ENCODE data around the gene DCTN4.

DCTN4 gene

DNA sequence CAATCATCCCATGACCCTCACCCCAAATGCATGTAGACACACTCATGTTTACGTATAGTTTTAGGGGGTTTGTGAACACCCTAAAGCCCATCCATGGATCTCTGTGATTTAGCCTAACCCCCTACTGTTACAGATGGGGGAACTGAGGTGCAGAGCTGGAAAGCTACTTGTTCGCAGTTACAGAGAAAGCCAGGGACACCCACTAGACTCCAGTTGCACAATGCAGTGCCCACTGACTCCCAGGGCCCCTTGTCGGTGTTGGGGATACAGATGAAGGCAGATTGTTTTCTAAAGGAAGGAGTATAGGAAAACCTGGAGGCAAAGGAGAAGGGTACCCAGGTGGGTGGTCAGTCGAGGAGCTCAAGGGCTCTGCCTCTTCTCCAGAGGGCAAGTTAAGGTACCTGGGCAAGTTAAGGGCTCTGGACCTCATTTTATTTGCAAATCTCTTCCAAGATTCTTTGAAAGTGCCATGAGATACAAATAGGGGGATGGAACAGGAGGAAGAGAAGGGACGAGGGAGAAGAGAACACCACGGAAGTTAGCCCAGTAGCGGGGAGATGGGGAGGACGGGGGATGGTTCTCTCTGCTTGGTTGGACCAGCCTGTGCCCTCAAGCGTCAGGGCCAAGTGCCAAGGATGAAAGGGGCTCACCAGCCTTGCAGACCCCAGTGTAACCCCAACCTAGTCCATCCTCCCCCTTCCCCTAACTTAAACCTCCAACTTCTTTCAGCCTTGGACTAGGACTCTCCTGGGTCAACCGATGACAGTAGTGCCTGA lies 96.8 kb downstream of the DCTN4 start:
- H3K4me3 ChIP-seq (ENCODE audit: low read depth, low read length): no peak overlapping the region
- DNase-seq (ENCODE audit: low read depth): no peak
- TF ChIP-seq, protein P1, sequence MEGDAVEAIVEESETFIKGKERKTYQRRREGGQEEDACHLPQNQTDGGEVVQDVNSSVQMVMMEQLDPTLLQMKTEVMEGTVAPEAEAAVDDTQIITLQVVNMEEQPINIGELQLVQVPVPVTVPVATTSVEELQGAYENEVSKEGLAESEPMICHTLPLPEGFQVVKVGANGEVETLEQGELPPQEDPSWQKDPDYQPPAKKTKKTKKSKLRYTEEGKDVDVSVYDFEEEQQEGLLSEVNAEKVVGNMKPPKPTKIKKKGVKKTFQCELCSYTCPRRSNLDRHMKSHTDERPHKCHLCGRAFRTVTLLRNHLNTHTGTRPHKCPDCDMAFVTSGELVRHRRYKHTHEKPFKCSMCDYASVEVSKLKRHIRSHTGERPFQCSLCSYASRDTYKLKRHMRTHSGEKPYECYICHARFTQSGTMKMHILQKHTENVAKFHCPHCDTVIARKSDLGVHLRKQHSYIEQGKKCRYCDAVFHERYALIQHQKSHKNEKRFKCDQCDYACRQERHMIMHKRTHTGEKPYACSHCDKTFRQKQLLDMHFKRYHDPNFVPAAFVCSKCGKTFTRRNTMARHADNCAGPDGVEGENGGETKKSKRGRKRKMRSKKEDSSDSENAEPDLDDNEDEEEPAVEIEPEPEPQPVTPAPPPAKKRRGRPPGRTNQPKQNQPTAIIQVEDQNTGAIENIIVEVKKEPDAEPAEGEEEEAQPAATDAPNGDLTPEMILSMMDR (IDR thresholded peaks at IDR 0.05; ENCODE audit: low read depth, low read length, missing control alignments): no peak

DNA sequence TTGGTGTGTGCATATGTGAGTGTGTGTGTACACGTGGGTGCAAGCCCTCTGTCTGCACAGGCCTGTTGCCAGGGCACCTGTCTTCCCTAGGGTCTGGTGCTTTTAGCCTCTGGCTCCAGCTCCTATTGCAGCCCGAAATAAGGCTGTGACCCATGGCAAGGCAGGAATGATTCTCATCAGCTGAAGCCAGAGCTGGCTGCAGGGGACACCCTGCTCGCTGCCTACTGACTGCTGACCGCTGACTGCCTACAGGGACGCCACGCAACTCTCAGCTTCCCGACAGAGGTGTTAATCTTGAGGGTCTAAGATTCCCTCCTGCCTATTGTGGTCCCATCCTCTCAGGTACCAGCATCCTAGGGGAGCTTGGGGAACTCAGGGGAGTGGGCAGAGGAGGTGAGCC lies 97.7 kb downstream of the DCTN4 start, which contains the start of gene MYOZ3:
MYOZ3 (plus strand) TSS at position 166 of the 400 bp plus-strand sequence. CDS start 1,691 bp downstream, outside the sequence.
- TF ChIP-seq, protein P1 (IDR thresholded peaks at IDR 0.05; ENCODE audit: low read depth, low read length, missing control alignments): no peak
- no peak for DNase-seq (ENCODE audit: low read depth)
- no peak within 1 kb of the TSS for H3K4me3 ChIP-seq (ENCODE audit: low read depth, low read length)

DNA sequence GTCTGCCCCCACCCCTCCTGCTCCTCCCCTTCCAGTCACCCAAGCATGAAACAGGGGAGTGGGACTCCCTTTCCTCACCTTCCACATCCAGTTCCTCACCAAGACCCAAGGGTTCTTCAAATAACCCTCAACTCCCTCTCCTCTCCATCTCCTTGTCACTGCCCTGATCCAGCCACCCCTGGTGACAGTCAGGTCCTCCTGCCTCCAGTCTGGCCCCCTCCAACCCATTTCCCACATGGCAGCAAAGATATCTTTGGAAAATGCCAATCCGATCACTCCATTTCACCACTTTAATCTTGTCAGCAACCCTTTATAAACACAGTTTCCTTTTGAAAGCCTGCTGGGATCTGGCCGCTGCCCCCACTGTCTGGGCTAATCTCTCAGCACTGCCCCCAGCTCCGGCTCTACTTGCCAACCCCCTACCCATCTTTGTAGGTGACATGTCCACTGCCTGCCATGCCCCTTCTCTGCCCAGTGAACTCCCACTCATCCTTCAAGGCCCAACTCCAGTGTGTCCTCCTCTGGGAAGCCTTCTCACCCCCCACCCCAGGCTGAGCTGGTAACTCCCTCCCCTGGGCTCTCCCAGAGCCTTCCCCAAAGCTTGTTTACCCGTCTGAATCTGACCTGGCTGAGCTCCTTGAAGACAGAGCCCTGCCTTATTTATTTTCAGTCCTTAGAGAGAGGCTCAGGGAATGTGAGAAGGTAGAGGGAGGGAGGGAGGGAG lies 98.5 kb downstream of the DCTN4 start:
- no peak overlapping the region for H3K4me3 ChIP-seq (ENCODE audit: low read depth, low read length)
- no peak for DNase-seq (ENCODE audit: low read depth)
- TF ChIP-seq, protein P1 (IDR thresholded peaks at IDR 0.05; ENCODE audit: low read depth, low read length, missing control alignments): no peak

DNA sequence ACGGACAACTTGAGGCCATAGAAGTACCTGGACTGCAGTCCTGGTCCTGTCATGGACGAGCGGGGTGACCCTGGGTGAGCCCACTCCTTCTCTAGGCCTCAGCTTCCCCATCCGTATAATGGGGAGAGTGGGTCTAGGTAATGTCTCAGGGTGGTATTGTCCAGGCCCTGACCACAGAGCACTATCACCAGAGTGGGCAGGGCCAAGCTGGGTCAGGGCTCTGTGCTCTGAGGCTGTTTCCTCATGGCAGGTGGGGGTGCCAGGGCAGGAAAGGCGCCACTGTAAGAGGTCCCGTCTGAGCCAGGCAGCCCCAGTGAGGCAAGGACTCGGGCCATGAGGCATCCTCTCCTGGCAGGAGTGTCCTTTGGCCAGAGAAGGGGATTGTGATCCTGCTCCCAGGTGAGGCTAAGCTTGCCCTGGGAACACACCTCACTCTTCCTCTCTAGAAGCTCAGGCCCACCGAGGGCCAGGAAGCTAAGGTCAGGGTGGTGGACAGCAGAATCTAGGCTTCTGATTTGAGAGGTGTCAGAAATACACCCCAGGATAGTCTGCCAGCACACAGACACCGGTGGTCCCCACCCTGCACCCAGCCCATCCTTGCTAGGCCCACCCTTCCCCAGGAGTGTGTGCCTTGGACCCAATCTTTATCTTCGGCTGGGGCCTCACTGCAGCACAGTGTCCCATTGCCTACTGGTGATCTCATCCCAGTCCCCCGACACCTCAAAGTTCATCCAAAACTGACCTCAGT lies 99.3 kb downstream of the DCTN4 start:
- TF ChIP-seq, protein P1 (IDR thresholded peaks at IDR 0.05; ENCODE audit: low read depth, low read length, missing control alignments): no peak
- DNase-seq (ENCODE audit: low read depth): no peak
- no peak overlapping the region for H3K4me3 ChIP-seq (ENCODE audit: low read depth, low read length)

DNA sequence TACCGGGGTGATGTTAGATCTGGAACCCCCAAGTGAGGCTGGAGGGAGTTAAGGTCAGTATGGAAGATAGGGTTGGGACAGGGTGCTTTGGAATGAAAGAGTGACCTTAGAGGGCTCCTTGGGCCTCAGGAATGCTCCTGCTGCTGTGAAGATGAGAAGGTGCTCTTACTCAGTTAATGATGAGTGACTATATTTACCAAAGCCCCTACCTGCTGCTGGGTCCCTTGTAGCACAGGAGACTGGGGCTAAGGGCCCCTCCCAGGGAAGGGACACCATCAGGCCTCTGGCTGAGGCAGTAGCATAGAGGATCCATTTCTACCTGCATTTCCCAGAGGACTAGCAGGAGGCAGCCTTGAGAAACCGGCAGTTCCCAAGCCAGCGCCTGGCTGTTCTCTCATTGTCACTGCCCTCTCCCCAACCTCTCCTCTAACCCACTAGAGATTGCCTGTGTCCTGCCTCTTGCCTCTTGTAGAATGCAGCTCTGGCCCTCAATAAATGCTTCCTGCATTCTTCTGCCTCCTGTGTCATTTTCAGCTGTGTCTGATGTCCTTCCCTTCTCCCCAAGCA lies 100.0 kb downstream of the DCTN4 start:
- no peak for DNase-seq (ENCODE audit: low read depth)
- TF ChIP-seq, protein P1 (IDR thresholded peaks at IDR 0.05; ENCODE audit: low read depth, low read length, missing control alignments): no peak
- H3K4me3 ChIP-seq (ENCODE audit: low read depth, low read length): no peak overlapping the region
